Measurements from ENCODE around the gene DHRS4L2.
"Not testable (repeated sequence)": the region's sequence is repeated elsewhere in the genome, so short reads cannot be mapped to it uniquely, and the experiment has no call there.

Gene DHRS4L2

DNA sequence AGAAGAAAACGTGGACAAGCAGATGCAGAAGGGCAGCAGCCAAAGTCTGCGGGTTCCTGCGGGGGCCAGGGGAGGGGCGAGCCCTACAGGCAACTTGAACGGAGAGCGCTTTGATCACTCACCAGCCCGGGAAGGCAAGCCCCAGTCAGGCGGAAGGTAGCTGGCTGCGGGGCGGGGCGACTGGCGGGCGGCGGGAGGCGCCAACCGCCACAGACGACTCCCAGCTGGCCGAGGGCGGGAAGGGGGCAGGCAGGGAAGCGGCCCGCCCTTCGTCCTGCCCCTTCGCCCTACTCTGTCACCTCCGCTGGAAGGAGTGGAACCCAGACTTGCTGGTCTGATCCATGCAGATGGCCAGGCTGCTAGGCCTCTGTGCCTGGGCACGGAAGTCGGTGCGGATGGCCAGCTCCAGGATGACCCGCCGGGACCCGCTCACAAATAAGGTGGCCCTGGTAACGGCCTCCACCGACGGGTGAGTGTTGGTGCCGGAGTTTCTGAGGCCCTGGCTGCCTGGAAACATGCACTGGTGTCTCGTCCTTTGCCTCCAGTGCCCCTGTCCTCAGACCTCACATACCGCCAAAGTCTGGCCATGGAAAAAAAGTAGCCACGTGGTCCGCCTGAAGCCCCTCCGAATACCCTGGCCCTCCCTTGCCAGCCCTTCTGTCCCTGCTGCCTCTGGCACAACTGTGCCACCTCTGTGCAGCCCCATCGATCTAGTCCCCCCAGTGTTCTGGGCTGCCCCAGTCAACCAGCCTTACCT, at the start of gene DHRS4L2:
Gene DHRS4L2 (plus strand): TSS at position 323 of the 757 bp plus-strand sequence. CDS start 19 bp downstream, at position 342.
- DNase-seq: peak; percentile 88

DNA sequence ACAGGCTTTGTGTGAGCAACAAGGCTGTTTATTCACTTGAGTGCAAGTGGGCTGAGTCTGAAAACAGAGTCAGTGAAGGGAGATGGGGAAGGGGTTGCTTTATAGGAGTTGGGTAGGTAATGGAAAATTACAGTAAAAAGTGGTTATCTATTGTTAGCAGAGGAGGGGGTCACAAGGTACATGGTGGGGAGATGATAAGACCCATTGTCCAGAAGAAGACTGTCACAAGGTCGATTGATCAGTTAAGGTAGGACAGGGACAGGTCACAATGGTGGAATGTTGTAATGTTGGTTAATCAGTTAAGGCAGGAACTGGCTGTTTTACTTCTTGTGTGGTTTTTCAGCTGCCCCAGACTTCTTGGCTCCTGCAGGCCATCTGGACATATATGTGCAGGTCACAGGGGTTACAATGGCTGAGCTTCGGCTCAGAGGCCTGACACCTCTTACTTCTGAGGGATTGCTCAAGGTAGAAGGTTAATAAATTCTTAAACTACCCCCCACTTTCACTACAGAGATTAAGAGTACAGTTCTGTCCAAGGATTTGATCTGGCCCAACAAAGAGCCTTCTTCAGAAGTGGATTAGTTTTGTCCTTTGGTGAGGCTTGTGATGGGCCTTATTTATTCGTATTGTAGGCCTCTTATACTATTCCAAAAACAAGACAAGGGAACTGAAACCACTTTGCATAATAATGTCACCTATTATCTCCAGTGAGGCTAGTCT, 49.0 kb upstream of the DHRS4L2 start:
- no peak for DNase-seq

DNA sequence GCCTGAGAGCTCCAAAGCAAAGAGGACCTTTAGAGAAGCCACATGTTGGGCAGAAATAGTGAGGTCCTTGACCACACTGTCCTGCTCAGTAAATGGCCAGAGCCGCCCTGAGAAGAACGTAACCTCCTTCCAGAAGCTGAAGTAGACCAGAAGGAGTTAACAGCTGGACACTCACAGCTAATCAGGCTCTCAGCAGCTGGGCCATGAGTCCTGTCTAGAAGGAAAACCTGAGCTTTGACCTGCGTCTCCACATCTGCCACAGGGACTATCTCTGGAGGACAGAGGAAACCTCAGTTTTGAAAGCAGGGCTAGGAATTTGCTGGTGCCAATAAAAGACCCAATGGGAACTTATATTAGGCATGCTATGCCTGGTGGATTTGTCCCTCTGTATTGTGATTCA, 47.5 kb upstream of the DHRS4L2 start:
- DNase-seq: no peak

DNA sequence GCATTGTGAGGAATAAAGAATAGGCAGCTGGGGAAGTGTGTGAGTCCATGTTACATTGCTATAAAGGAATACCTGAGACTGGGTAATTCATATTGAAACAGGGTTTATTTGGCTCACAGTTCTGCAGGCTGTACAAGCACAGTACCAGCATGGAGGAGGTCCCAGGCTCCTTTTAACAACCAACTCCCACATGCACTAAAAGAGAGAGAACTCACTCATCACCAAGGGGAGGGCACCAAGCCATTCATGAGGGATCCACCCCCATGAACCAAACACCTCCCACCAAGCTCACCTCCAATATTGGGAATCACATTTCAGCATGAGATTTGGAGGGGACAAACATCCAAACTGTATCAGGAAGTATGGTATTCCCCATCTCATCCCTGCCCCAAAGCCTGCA, 47.1 kb upstream of the DHRS4L2 start:
- DNase-seq: no peak

DNA sequence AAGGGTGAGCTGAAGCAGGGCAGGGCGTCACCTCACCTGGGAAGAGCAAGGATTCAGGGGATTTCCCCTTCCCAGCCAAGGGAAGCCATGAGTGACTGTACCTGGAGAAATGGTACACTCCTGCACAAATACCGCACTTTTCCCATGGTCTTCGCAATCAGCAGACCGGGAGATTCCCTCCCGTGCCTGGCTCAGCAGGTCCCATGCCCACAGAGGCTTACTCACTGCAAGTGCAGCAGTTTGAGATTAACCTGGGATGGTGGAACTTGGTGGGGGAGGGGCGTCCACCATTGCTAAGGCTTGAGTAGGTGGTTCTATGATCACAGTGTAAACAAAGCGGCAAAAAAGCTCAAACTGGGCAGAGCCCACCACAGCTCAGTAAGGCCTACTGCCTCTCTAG, 46.1 kb upstream of the DHRS4L2 start:
- DNase-seq: no peak

DNA sequence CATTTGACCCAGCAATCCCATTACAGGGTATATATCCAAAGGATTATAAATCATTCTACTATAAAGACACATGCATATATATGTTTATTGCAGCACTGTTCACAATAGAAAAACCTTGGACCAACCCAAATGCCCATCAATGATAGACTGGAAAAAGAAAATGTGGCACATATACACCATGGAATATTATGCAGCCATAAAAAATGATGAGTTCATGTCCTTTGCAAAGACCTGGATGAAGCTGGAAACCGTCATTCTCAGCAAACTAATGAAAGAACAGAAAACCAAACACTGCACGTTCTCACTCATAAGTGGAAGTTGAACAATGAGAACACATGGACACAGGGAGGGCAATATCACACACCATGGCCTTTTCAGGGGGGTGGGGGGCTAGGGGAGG, 39.7 kb upstream of the DHRS4L2 start:
- DNase-seq: not testable (repeated sequence)

DNA sequence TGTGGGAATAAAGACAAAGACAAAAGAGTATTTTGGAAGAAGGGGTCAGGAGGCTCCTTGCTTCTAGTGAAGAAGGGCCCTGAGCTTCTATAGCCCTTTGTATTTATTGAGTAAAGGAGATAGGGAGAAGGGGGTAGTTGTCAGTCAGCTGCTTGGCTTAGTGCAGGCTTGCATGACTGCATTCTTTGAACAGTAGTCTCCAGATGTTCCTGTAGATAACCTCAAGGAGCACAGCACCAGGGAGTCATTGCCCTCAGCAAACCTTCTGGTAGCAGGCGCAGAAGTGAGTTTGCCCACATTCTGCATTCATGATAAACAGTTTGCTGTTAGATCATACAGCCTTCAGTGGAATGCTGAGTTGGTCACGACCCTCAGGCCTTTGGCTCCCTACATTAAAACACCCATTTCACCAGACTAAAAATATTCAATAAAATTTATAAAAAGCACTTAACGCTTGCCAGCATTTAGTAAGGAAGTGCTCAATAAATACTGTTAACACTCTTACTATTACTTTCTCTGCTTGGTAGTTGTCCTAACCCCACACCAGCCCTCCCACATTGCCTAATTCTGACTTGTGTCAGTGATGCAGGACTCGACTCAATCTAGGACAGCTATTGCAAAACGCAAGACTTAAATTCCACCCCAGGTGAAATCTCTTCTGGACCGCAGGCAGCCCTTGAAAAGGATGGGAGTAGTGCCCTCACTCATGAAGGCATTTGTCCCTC, 38.2 kb upstream of the DHRS4L2 start:
- DNase-seq: no peak

DNA sequence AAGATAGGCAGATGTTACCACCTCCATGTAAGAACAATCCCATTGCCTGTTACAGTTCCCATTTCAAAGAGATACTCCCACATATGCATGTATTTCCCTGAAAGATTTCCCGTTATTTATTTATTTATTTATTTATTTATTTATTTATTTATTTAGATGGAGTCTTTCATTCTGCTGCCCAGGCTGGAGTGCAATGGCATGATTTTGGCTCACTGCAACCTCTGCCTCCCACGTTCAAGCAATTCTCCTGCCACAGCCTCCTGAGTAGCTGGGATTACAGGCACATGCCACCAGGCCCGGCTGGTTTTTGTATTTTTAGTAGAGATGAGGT, 37.6 kb upstream of the DHRS4L2 start:
- not testable (repeated sequence) for DNase-seq

DNA sequence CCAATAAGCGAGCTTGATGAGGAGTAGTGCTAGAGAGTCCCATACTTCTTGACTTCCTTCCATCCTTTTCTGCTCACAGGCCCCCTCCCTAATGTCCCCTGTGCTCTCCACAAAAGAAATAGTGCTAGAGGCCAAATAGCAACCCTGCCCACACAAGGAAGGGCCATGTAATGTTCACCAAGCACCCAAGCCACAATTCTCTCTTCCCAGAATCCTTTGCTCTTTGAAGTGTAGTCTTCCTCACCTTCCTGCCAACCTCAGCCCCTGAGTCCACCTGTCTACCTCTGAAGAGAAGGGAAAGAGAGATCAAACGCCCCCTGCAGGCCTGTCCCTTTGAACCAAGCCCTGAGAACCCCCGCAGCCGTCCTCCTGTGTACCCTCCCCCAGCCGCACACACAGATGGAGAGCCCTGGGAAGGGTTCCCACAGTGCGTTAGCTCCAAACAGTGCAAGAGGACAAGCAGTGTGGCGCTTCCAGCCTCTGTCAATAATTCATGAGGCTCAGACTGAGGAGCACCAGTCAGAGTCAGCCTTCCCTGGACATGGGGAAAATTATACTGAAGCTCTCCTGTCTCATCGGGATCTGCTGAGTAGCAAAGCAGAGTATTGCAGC, 37.0 kb upstream of the DHRS4L2 start:
- DNase-seq: no peak

DNA sequence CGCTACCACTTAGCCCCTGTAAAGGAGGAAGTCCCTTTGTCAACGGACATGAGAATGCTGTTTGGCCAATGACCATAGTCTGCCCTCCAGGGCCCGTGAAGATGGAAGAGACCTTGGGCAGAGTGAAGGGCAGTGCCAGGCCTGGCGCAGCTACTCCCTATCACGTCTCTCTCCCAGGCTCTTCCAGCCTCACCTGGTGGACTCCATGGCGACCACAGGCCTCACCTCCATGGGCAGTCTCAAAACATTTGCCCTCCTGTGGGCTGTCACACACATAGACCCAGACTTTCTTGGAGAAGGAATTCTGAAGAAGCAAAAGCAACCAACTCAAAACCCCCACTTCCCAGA, 35.6 kb upstream of the DHRS4L2 start:
- DNase-seq: not testable (repeated sequence)

DNA sequence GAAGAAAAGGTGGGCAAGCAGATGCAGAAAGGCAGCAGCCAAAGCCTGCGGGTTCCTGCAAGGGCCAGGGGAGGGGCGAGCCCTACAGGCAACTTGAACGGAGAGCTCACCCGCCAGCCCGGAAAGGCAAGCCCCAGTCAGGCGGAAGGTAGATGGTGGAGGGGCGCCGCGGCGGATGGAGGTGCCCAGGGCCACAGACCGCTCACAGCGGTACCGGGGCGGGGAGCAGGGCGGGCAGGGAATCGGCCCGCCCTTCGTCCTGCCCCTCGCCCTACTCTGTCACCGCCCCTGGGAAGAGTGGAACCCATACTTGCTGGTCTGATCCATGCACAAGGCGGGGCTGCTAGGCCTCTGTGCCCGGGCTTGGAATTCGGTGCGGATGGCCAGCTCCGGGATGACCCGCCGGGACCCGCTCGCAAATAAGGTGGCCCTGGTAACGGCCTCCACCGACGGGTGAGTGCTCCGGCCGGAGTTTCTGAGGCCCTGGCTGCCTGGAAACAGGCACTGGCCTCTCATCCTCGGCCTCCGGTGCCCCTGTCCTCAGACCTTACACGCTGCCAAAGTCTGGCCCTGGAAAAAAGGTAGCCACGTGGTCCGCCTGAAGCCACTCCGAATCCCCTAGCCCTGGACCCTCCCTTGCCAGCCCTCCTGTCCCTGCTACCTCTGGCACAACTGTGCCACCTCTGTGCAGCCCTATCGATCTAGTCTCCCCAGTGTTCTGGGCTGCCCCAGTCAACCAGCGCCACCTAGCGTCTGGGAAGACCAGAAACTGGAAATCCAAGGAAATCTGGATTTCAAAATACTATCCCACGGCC, 35.1 kb upstream of the DHRS4L2 start, which contains the start of gene DHRS4:
Gene DHRS4 (plus strand): TSS at position 307 of the 815 bp plus-strand sequence. CDS start 19 bp downstream, at position 326.
- DNase-seq: peak; percentile 84

DNA sequence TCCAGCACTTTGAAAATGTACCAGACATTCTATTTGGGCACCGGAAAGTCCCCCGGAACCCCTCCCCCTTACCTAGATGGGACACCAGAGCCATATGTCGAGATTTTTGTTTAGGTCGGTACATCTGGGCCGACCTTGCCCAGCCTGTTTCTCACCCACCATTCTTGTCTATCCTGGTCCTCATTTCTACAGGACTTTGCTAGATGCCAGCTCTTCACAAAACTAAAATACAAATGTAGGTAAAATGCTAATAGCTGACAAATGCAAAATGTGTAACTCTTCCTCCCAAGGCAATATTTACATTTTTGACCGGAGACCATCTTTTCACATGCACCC, 34.5 kb upstream of the DHRS4L2 start:
- not testable (repeated sequence) for DNase-seq

DNA sequence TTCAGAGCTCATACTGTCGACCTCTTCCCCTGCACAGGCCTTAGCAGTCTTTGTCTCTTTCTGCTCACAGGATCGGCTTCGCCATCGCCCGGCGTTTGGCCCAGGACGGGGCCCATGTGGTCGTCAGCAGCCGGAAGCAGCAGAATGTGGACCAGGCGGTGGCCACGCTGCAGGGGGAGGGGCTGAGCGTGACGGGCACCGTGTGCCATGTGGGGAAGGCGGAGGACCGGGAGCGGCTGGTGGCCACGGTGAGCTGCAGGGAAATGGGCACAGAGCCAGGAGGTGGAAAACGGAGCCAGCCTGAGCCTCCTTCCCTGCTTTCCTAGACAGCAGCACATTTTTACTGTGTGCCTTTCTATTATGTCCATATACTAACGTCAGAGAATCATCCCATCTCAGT, 33.8 kb upstream of the DHRS4L2 start:
- DNase-seq: peak; percentile 49

DNA sequence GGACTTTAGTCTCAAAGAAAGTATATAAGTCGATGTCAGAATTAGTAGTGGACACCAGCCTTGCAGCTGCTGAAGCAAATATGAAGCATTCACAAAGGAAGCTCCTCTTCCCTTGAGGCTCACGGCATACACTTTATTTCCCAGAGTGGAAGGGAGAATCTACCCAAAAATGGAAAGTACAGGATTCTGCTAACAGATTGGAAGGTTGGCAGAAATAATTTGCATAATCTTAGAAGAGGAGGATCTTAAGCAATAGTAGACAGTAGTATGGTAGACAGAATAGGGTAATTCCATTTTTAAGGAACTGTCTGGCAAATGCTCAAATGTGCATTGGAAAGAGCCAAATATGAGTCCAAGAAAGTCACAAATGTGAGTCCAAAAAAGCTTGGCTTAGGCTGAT, 32.9 kb upstream of the DHRS4L2 start:
- DNase-seq: not testable (repeated sequence)

DNA sequence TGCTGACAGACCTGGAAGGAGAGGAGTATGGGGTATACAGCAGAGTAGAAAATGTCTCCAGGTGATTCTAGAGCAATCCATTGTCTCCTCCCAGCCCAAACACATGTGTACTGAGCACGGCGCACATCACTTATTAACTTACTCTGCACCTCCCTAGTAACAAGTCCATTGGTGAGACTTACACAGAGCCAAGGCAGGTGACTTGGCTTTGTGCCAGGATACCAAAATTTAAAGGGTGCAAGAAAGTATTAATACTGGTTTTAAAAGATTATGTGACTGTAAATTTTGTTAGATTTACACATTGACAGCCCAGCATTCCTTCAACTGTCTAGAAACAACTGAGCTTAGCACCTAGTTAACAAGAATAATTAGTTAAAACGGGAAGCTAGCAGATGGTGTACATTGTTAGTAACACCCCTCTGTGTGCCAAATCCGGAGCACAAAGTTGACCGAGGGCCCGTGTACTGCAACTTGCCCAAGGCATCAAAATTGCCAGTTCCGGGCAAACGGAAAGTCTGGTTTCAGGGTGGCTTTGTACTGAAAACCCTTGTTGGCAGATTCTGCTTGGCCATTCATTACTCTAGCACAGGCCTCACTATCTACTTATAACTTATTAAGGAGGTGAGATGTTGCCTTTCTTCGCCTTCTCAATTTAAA, 30.7 kb upstream of the DHRS4L2 start:
- not testable (repeated sequence) for DNase-seq

DNA sequence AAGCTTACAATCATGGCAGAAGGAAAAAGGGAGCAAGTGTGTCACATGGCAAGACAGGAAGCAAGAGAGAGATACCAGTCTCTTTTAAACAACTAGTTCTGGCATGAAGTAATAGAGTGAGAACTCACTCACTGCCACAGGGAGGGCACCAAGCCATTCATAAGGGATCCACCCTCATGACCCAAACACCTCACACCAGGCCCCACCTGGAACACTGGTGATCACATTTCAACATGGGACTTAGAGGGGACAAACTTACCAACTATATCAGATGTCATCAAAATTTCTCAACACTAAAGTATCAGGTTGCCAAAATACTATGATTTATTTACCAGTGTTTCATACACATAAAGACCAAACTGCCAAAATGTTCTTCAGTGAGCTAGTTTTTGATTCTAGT, 27.8 kb upstream of the DHRS4L2 start:
- not testable (repeated sequence) for DNase-seq

DNA sequence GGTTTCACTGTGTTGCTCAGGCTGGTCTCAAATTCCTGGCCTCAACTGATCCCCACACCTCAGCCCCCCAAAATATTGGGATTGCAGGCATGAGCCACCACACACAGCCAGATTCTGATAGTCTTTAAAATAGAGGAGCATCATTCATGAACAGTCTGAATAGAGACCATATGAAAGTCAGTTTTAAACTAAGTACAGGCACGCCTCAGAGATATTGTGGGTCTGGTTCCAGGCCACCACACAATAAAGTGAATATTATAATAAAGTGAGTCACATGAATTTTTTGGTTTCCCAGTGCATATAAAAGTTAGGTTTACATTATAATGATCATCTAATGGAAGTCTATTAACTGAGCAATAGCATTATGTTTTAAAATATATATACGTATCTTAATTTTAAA, 27.0 kb upstream of the DHRS4L2 start:
- not testable (repeated sequence) for DNase-seq

DNA sequence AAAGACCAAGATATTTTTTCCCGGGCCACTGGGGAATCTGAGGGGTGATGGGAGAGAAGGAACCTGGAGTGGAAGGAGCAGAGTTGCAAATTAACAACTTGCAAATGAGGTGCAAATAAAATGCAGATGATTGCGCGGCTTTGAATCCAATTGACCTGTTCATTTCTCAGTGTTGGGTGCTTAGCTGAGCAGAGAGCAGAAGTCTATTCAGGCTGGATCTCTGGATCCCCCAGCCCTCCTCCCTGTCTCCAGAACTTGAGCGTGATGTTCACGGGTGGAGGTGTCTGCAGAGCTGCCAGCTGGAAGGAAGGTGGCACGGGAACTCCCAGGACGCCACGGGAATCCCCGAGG, 19.6 kb upstream of the DHRS4L2 start:
- DNase-seq: not testable (repeated sequence)

DNA sequence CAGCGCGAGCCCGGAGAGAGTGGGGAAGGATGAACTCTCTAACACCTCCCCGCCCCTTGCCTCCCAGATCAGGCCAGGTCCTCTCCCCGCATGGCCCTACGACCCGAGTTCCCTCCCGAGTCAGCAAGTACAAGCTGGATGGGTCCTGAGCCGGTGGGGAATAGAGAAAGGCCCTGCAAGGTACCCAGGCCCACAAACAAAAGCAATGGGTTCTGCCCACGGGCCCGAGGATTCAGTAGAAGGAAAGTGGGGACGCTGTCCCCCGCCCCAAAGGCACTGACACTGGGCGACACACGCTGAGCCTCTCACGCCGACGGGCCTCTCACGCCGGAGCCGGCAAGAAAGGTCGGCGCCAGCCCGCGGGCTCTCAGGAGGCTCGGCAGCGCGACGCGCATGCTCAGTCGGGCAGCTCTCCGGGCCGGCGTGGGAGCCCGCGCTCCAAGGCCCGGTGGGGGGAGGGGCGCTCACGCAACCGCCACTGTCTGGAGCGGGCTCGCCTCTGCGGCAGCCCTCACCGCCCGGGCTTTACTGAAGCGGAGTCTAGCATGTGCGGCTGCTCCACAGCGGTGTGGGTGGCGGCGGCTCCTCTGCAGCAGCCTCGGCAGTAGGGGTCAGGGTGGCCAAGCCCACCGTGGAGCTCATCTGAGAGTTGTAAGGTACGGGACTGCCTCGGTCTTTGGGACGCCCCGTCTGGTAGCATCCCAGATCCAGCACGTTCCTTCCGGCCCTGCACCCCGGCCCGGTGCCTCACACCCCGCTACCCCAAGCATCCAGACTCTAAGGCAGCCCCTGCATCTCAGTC, 19.0 kb upstream of the DHRS4L2 start:
- DNase-seq: not testable (repeated sequence)

DNA sequence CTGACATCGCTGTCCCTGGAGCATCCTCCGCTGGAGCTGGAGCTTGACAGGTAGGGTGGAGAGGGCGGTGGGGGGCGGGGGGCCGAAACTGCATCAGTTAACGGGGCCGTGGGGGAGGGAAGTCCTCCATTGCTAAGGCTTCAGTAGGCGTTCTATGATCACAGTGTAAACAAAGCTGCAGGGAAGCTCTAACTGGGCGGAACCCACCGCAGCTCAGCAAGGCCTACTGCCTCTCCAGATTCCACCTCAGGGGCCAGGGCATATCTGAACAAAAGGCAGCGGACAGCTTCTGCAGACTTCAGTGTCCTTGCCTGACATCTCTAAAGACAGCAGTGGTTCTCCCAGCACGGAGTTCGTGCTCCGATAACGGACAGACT, 18.5 kb upstream of the DHRS4L2 start:
- DNase-seq: not testable (repeated sequence)

DNA sequence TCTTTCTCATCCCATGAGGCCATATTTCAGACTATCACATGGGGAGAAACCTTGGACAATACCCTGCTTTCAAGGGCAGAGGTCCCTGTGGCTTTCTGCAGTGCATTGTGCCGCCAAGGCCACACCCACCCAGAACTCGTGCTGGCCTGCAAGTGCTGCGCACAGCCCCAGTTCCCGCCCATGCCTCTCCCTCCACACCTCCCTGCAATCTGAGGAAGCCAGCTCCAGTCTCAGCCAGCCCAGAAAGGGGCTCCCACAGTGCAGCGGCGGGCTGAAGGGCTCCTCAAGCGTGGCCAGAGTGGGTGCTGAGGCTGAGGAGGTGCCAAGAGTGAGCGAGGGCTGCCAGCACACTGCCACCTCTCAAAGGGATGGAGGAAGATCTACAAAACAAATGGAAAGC, 15.6 kb upstream of the DHRS4L2 start:
- not testable (repeated sequence) for DNase-seq

Data from NCI-H446 treated with DMSO at 0.1 percent for 48 hours (cell line).